Sigmoid colon (tissue), 4 donors: ENCODE data around the gene ZBTB1.

Experiments
- EP300 ChIP-seq, 4 donors: sonication (generic); formaldehyde crosslinking; IDR thresholded peaks; one replicate each; pipeline ENCODE4 v1.6.1; 2017; ENCODE audit warnings: antibody characterized with exemption in 4 of 4
- POLR2A ChIP-seq, 2 donors: fragments of 450-650 bp; IDR thresholded peaks; one replicate each; pipeline ENCODE4 v1.6.1; 2016; ENCODE audit warnings: antibody characterized with exemption in 2 of 2, mild to moderate bottlenecking in 2 of 2, moderate library complexity in 2 of 2
- TF ChIP-seq, protein P1 (sequence below), 4 experiments: fragments of 450-650 bp in 3 of 4; fragments of 200-600 bp in 1 of 4; IDR thresholded peaks; one replicate each; pipeline ENCODE4 v1.5.1; 2016 to 2019; ENCODE audit warnings: antibody characterized with exemption in 4 of 4, mild to moderate bottlenecking in 3 of 4, moderate library complexity in 2 of 4

DNA sequence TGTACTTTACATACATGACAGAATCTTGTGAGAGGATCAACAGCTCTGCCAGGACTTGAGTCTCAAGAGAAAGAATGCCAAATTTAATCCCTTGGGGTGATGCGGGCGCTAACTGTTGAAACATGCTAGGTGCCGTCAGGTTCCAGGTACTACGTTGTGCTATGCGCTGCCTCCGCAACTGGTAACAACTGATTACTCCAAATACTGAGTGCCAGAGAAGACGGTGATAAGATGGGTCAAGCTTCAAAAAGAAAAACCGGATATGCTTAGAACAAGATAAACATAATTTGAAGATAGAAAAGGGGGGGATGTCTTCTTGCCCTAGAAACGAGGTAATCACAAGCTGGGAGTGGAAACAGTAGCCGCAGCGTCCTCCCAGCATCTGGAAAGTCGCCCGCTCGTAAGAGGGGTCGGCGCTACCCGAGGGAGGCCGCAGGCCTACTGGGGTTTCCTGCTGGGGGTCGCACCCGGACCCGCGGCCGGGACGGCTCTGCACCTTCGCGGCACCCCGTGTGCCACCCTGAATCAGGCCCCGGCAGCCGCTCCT, 1.6 kb upstream of the ZBTB1 start:
- no peak for TF ChIP-seq POLR2A (IDR thresholded peaks at IDR 0.05)
- TF ChIP-seq EP300 (IDR thresholded peaks at IDR 0.05): no peak
- TF ChIP-seq, protein P1, sequence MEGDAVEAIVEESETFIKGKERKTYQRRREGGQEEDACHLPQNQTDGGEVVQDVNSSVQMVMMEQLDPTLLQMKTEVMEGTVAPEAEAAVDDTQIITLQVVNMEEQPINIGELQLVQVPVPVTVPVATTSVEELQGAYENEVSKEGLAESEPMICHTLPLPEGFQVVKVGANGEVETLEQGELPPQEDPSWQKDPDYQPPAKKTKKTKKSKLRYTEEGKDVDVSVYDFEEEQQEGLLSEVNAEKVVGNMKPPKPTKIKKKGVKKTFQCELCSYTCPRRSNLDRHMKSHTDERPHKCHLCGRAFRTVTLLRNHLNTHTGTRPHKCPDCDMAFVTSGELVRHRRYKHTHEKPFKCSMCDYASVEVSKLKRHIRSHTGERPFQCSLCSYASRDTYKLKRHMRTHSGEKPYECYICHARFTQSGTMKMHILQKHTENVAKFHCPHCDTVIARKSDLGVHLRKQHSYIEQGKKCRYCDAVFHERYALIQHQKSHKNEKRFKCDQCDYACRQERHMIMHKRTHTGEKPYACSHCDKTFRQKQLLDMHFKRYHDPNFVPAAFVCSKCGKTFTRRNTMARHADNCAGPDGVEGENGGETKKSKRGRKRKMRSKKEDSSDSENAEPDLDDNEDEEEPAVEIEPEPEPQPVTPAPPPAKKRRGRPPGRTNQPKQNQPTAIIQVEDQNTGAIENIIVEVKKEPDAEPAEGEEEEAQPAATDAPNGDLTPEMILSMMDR (IDR thresholded peaks at IDR 0.05): no peak
